Stimulated activated CD4-positive, alpha-beta T cell treated with anti-CD3 and anti-CD28 coated beads, TNF-alpha, amount 100 ng/mL, for 24 hours (primary cell): ENCODE measurements around the gene SMARCA1.

Source experiments
- DNase-seq, 3 experiments: peaks; one replicate each; pipeline ENCODE4 v3.0.0-alpha.2; 2020; ENCODE audit warnings: low read depth in 3 of 3

The SMARCA1 gene

DNA sequence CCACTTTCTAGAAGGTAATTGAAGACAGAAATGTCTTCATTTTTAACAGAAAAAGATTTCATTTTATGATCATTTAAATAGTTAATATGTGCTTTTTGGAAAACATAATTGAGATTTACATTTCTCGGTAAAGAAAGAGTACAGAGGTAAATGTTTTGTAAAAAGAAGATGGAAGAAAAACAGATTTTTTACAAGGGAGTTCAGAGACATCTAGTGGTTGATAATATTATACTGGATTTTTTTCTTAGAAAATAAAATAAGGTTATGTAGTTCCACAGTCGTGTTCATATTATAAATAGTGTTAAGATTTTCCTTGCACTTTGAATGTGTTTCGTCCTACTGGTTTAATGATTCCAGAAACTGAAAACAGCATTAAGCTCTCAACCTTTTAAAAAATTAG lies 60.6 kb downstream of the SMARCA1 start:
- no peak for DNase-seq

DNA sequence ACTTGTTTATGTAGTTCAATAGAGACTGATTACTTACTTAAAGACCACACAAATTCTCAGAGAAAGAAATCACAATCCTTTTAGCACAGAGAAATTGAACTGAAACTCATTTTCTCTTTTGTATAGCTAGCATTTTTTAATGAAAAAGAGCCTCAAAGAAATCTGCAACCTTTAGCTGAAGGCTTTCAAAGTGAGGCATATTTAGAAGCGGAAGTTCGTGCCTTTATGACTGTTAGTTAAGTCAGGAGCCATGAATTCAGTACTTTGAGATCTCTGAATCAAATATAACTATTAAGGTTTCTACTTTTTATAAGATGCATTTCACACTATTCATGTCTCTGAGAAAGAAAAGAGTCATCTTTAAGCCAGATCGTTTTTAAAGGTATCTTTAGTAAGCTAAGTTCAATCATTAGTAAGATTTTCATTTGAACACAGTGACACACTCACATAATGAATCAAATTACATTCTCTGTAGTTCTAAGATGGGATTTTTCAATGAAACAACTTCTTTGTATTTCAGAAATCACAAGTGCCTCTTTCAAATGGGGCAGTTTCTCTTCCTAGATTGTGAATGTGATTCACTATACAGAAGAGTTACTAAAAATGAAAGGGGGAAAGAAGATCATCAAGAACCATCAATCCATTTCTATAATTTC lies 61.4 kb downstream of the SMARCA1 start:
- no peak for DNase-seq

DNA sequence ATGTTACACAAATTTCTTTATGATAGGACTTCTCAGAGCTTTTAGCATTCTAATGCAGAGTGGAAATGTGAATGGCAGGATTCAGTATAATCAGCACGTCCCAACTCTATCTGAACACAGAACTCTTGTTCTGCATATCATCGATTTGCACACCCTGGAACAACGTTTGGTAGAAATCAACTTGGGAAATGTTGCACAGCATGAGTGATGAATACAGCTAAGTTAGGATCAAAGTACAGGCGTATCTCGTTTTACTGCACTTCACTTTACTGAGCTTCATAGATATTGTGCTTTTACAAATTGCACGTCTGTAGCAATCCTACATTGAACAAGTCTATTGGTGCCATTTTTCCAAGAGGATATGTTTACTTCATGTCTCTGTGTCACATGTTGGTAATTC lies 70.8 kb downstream of the SMARCA1 start:
- DNase-seq: no peak

DNA sequence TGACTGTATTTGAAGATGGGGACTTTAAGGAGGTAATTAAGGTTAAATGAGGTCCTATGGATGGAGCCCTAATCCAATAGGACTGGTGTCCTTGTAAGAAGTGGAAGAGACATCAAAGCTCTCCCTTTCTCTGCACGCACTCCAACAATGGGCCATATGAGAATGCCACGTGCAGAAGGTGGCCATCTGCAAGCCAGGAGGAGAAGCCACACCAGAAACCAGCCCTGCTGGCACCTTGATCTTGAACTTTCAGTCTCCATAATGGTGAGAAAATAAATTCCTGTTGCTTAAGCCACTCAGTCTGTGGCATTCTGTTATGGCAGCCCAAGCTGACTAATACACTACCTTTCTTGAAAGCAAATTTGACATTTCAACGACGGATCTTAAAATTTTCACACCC lies 73.2 kb downstream of the SMARCA1 start:
- DNase-seq: no peak

DNA sequence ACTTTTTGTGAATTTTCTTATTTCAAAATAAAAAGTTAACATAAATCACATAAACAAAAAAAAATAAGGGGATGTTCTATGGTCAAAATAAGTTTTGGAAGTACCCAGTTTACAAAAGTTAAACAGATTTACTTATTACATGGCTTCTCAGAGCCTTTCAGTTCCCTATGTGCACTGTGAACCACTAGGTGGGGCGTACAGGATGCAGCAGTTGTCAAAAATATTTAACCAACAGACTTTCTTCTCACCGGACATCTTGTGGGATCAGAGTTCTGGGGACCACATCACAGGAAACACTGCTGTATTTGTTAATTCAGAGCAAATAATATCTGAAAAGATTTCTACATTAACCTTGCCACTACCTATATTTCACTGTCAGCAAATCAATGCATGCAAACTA lies 74.1 kb downstream of the SMARCA1 start:
- DNase-seq: no peak

DNA sequence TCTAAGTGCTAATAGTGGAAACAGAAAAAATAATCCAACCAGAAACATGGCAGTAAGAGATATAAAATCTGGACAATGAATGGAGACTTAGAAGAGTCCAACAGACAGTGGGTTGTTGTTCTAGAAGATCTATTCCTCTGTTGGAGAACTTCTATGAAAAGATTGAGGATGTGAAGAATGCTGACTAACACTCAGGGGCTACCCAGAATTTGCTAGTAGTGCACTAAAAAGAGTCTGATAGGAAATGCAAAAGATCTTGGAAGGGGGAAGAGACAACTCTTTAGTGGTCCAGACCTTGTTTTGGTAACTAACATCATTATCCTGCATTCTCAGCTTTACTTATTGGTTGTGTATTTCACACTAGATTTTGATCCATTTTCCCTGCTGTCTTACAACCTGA lies 77.9 kb downstream of the SMARCA1 start:
- DNase-seq: no peak

DNA sequence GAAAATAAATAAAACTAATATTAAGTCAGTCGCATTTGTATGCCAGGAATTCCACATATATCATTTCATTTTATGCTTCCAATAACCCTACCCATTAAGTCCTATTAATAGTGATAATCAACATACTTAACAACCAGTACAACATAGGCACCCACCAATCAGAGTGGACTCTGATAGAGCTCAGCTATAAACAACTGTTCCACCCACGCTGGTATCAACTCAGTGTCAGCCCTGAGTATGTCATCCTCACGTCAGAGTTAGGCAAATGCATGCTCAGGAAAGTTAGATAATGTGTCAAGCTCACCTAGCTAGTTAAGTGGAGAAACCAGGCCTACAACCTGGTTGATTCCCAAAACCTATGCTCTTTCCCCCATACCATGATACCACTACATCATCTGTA lies 89.3 kb downstream of the SMARCA1 start:
- no peak for DNase-seq

DNA sequence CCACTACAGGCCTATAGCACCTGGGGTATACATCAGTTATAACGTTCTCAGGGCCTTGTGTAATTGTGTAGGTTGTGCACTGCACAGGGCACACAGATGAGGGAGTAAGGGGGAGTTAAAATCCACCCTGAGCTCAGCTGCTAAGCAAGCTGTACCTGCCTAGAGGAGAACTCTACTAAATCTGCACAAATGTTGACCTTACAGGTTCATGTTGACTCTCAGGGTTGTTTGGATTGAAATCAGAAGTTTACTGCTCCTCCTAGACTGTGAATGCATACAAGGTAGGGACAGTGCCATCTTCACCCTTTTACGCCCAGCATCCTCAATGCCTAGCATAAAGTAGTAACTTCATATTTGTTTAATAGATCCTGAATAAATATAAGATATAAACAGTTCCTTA lies 89.8 kb downstream of the SMARCA1 start:
- no peak for DNase-seq

DNA sequence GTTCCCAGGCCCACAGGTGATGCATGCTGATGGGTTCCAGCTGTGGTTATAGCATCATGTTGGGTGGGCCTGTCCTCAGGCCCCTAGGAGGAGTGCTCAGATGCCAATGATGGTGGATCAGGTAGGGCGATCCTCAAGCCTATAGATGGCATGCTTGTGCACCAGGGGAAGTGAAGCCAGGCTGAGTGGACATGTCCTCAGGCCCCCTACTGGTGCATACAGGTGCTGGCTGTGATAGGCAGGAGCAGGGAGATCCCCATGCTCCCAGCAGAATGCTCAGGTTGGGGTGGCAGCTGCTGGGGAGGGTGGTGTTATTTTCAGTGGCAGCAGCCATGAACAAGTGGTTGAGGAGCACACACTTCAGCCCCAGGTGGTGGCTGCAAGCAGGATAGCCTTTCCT lies 96.0 kb downstream of the SMARCA1 start:
- no peak for DNase-seq

DNA sequence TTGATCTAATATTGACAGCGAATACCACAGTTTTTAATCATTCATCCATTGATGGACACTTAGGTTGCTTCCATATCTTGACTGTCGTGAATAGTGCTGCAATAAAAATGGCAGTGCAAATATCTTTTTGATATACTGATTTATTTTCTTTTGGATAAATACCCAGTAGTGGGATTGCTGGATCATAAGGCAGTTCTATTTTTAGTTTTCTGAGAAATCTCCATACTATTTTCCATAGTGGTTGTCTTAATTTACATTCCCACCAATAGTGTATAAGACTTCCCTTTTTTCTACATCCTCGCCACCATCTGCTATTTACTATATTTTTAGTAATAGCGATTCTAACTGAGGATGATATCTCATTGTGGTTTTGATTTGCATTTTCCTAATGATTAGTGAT lies 100.1 kb downstream of the SMARCA1 start:
- no peak for DNase-seq

DNA sequence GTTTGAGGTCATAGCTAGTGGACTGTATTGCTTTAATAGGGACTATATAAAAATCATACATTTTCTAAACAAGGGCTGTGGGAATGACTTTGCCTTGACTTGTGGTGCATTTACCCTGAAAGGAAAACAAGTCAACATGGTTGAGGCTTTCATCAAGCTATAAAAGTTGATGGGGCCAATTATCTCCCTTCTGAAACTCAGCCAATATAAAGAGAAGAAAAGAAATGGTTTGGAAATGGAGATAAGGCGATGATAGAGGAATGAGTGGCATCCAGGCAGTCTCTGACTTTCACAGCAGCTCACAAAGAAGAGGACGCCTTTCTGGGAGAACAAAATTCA lies 118.7 kb downstream of the SMARCA1 start:
- no peak for DNase-seq

DNA sequence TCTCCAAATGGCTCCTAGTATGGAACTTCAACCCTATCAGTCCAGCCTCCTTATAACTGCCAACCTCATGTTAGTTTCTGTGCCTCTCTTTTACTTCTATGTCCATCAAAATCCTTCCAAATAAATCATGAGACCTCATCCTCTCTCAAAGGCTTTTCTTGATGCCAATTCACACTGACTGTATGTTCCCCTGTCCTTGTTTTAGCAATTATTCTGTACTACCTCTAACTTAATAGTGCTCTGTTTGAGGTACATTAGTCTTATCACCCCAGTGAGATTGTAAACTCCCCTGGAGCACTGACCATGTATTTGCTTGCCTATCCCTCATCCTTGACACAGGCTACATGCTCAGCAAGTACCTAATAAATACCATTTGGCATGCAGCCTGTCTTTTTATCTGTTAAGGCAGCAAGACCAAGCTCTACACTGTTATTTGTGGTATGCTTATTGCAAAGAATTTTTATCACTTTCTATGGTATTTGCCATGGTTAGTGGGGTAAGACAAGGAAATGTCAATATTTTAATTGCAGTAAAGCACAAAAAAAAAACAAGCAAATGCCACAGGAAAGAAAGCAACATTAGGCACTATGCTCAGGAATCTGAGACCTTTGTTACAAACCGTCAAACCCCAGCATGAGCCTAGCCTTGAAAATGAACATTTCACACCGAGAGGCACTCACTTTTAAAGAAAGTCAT lies 119.2 kb downstream of the SMARCA1 start:
- no peak for DNase-seq
